GM13977 (cell line): Measurements from ENCODE around the gene SUMO3.

Source experiments
- DNase-seq: peaks from one replicate; pipeline ENCODE4 v3.0.0; 2012; ENCODE audit warnings: low spot score
- in situ Hi-C: fragments of 300-500 bp; cut with MboI; formaldehyde crosslinking; loops from one replicate; pipeline ENCODE4 v1.12.0; 2022; ENCODE audit warnings: low sequenced_read_pairs, low pct_unique_long_range_greater_than_20kb, mixed read lengths, inconsistent platforms; ENCODE audit not compliant: unreplicated experiment
- TF ChIP-seq, protein P1 (sequence below): IDR thresholded peaks from 2 replicates; pipeline ENCODE4 v1.5.1; 2012; ENCODE audit warnings: mild to moderate bottlenecking, control low read depth; ENCODE audit not compliant: insufficient read depth; ENCODE audit errors: extremely low read depth, missing control alignments

The SUMO3 gene

DNA sequence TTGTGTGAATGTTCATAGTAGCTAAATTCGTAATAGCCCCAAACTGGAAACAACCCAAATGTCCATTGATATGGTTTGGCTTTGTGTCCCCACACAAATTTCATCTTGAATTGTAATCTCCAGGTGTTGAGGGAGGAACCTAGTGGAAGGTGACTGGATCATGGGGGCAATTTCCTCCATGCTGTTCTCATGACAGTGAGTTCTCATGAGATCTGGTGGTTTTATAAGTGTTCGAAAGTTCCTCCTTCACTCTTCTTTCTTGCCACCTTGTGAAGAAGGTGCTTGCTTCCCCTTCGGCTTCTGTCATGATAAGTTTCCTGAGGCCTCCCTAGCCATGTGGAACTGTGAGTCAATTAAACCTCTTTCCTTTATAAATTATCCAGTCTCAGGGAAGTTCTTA, 27.5 kb downstream of the SUMO3 start:
- TF ChIP-seq, protein P1, sequence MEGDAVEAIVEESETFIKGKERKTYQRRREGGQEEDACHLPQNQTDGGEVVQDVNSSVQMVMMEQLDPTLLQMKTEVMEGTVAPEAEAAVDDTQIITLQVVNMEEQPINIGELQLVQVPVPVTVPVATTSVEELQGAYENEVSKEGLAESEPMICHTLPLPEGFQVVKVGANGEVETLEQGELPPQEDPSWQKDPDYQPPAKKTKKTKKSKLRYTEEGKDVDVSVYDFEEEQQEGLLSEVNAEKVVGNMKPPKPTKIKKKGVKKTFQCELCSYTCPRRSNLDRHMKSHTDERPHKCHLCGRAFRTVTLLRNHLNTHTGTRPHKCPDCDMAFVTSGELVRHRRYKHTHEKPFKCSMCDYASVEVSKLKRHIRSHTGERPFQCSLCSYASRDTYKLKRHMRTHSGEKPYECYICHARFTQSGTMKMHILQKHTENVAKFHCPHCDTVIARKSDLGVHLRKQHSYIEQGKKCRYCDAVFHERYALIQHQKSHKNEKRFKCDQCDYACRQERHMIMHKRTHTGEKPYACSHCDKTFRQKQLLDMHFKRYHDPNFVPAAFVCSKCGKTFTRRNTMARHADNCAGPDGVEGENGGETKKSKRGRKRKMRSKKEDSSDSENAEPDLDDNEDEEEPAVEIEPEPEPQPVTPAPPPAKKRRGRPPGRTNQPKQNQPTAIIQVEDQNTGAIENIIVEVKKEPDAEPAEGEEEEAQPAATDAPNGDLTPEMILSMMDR: no peak
- in situ Hi-C loops: loop anchor here (5.0 to 25.0 kb wide), 4 partner anchors 134 to 453 kb away; partner anchors contain the start of genes CFAP410 and ITGB2
- no peak for DNase-seq

DNA sequence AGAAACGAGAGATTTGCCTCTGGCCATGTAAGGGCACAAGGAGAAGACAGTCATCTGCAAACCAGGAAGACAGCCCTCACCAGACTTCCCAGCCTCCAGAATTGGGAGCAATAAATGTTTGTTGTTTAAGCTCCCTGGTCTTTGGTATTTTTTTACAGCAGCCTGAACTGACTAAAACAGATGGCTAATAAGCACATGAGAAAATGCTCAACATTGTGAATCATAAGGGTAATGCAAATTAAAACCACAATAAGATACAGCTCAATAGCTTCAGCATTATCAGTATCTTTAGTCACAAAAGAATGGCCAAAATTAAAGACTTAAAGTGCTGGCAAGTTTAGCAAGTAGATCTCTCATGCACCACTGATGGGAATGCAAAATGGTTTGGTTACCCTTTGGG, 28.0 kb downstream of the SUMO3 start:
- in situ Hi-C loops: loop anchor here (5.0 to 25.0 kb wide), 4 partner anchors 135 to 453 kb away; partner anchors contain the start of genes CFAP410 and ITGB2
- DNase-seq: no peak
- TF ChIP-seq, protein P1: no peak

DNA sequence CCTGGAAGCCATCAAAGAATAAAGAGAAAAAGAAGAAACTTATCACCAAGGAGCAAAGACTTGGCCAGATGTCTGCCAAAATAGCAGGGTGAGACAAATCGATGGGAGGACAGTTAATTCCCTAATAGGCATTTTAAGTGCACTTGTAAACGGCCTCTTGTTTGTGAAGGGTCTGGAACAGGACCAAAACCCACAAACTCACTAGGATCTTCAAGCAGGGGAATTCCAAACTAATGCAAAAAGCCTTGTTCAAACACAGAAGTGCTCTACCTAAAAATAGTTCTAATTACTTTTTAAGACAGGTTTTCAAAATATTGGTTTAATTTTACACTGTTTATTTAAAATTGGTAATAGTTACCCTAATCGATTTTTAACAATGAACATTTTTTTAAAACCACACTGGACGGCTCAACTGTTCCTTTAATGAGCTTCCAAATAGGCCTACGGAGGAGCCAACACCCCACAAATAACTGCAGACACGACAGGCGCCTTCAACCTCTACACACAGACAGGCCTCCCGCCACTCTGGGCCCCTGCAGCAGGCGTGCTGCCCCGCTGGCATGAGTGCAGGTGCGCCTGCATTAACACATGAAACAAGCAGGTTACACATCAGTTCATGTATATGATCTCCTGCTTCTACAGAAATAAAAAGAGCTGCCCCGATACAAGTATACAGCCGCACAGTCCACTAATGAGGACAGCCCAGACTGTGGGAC, 32.1 kb downstream of the SUMO3 start:
- TF ChIP-seq, protein P1: no peak
- DNase-seq: no peak
- in situ Hi-C loops: loop anchor here (25.0 kb wide), 2 partner anchors 327 to 448 kb away; partner anchors contain the start of gene CFAP410

DNA sequence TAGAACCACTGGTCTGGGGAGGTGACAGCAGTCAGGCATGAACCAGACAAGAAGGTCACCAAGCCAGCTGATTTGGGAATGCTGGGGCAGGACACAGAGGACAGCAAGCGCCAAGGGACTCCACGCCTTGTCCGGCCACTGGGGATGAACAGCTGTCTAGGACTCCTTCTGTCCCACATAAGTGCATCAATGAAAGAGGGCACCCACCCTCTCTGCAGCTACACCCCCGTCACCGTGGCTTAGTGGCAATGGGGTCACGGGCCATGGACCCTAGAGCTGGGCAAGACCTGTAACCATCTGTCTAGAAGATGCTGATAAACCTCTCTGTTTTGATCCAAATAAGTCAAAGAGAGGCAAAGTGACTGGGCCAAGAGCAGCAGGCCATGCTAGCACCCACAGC, 33.1 kb downstream of the SUMO3 start:
- DNase-seq: no peak
- TF ChIP-seq, protein P1: no peak
- in situ Hi-C loops: loop anchor here (25.0 kb wide), 2 partner anchors 327 to 448 kb away; partner anchors contain the start of gene CFAP410

DNA sequence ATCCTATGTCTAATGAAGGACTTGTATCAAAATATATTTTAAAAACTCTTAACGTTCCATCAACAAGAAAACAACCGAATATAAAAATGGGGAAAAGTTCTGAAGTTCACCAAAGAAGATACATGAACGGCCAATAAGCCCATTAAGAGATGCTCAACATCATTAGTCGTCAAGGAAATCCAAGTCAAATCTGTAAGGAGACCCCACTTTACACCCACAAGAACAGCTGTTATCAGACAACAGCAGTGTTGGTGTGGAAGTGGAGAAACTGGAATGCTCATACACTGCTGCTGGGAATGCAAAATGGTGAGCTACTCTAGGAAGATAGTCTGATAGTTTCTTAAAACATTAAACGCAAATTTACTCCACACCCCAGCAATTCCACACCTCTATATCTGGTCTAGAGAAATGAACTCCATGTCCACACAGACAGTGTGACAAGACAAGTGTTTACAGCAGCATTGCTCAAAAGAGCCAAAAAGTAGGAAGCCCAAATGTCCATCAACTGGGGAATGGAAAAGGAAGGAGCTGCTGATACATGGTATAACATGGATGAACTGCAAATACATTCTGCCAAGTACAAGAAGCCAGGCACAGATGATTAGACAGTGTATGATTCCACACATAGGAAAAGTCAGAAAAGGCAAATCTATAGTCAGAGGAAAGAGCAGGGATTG, 34.7 kb downstream of the SUMO3 start:
- in situ Hi-C loops: loop anchor here (25.0 kb wide), 2 partner anchors 329 to 446 kb away; partner anchors contain the start of gene CFAP410
- no peak for DNase-seq
- TF ChIP-seq, protein P1: no peak

DNA sequence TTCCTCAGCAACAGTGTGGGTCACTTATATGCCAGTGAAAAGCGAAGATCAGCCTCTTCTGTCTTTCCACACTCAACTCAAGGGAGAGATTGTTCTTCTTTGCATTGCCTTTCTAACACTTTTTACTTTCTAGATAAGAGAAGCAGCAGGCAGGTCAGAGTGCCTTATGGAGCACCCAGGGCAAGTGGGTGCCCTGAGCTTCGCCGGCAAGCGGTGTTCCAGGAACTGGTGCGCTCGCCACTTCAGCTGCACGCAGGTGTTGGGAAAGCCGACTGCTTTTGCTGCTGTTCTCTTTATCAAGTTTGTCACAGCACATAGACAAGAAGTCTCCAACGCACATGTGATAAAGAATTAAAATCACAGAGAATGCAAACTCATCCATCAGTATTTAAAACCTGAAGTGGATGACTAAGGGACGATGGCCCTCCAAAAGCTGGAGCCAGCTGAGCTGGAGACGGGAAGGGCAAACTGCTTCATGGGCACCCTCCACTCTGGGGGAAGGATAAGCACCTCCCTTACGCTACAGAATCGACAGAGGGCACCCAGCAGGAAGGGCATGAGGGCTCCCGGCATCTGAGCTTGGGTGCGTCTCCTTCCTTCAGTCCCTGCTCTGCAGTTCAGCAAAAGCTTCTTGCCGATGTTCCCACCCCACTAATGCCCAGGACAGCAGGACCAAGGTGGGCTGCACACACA, 36.9 kb downstream of the SUMO3 start:
- in situ Hi-C loops: loop anchor here (25.0 kb wide), 2 partner anchors 331 to 444 kb away; partner anchors contain the start of gene CFAP410
- TF ChIP-seq, protein P1: no peak
- DNase-seq: no peak
